Measurements from ENCODE around the gene MLXIP. TPM values are rescaled to one million over a fixed set of nuclear protein-coding genes. Genes with fewer than 3 reads are reported as not detected.
A peak's percentile ranks its signal among the peaks of the same experiment; 100 is the strongest.

MLXIP gene
- total RNA-seq, 1 experiment from 2014 or later: 32.4 TPM

DNA sequence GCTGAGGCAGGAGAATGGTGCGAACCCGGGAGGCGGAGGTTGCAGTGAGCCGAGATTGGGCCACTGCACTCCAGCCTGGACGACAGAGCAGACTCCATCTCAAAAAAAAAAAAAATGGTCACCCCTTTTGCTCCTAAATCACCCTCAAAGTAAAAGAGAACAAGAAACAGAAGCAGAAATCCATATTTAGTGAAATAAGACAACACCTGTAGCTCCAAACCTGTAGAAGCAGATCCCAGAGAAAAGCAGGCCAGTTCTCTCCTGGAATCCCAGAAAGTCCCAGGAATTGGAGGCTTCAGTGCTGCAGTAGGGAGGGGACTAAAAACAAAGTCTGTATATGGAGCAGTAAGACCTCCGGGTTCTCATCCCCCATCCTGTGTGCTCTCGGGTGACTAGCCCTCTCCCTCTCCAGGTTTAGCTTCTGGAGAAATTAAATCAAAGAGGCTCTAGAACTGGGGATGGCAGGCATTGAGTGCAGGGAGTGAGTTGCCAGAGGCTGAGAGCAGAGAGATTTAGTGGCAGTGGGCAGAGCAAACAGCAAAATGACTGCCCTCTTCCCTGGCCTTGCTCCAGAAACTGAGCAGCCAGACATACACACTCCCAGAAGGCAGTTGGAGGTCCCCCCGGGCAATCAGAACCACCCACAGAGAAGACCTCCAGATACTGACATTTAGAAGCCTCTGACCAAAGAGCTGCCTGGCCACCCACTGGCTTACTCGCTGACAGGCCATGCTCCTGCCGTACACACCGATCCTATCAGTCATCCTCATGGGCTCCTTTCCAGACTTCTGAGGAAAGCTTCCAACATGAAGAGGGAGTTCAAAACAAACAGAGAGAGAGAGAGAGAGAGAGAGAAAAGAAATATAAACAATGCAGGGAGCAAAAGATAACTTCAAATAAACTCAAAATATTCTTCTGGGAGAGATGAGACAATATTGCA is 6.3 kb upstream of the MLXIP start:
- peaks cover 14 to 26% (median 23%) of the 10 kb centered on the region in 3 experiments for H3K36me3 Mint-ChIP-seq (ENCODE audit: insufficient read depth in 1 of 3, low read depth in 3 of 3)
- Histone ChIP-seq H3K23me2 (ENCODE audit: insufficient read length, low read depth, low read length, poor library complexity, severe bottlenecking) (peaks cover 3% of the 10 kb centered on the region), H4K5ac (ENCODE audit: insufficient read length, low read depth, low read length) (no peak overlapping the region), H3K79me2 (ENCODE audit: insufficient read depth, low read length) (no peaks in the 10 kb centered on the region), H3K18ac (ENCODE audit: insufficient read length, low read depth, low read length) (no peak overlapping the region), H3K27me3 (ENCODE audit: insufficient read depth, low read length) (no peaks in the 10 kb centered on the region), H4K8ac (replicated peaks; ENCODE audit: insufficient read length, low read depth, low read length) (no peak overlapping the region), H3K4ac (ENCODE audit: low read depth, low read length) (no peak overlapping the region), H3K9ac (ENCODE audit: extremely low read depth, insufficient read length, low read length) (no peak overlapping the region), H2BK20ac (ENCODE audit: low read depth, low read length, poor library complexity, severe bottlenecking) (no peak overlapping the region), H3K56ac (ENCODE audit: insufficient read length, low read depth, low read length) (no peak overlapping the region), H2BK120ac (ENCODE audit: low read depth, low read length, poor library complexity, severe bottlenecking) (no peak overlapping the region), H3K27ac (ENCODE audit: insufficient read length, low read depth, low read length) (no peak overlapping the region), H3K14ac (ENCODE audit: insufficient read depth, low read length) (no peak overlapping the region), H3K9me3 (ENCODE audit: control insufficient read depth, low read depth, low read length) (no peaks in the 10 kb centered on the region), H3T11ph (ENCODE audit: low read length) (no peak overlapping the region), H2AFZ (ENCODE audit: low read length) (no peak overlapping the region), H4K91ac (ENCODE audit: insufficient read length, low read depth, low read length) (no peak overlapping the region), H3K23ac (ENCODE audit: insufficient read length, low read depth, low read length) (no peak overlapping the region), H2AK5ac (ENCODE audit: insufficient read length, low read length) (no peak overlapping the region), H3K79me1 (ENCODE audit: insufficient read depth, low read depth, low read length, poor library complexity, severe bottlenecking) (no peaks in the 10 kb centered on the region), H2BK15ac (ENCODE audit: low read depth, low read length) (no peak overlapping the region), H2BK12ac (ENCODE audit: insufficient read length, low read depth, low read length) (no peak overlapping the region), H4K20me1 (ENCODE audit: control insufficient read depth, insufficient read depth, insufficient read length) (no peaks in the 10 kb centered on the region), H3K4me2 (ENCODE audit: insufficient read depth, insufficient read length, low read length) (no peak overlapping the region), H3K4me1 (ENCODE audit: insufficient read depth, low read length) (no peaks in the 10 kb centered on the region), H2BK5ac (ENCODE audit: insufficient read length, low read length) (no peak overlapping the region)
- H3K4me3 Mint-ChIP-seq: no peak overlapping the region
- no peaks in the 10 kb centered on the region for H3K9me3 Mint-ChIP-seq
- H3K4me1 Mint-ChIP-seq: peaks cover 2 to 8% of the 10 kb centered on the region in 2 experiments; a peak in 2 of 4 replicates
- DNase-seq: no peak
- H3K27me3 Mint-ChIP-seq (ENCODE audit: low read depth): peaks cover 10% of the 10 kb centered on the region
- TF ChIP-seq, protein P1, sequence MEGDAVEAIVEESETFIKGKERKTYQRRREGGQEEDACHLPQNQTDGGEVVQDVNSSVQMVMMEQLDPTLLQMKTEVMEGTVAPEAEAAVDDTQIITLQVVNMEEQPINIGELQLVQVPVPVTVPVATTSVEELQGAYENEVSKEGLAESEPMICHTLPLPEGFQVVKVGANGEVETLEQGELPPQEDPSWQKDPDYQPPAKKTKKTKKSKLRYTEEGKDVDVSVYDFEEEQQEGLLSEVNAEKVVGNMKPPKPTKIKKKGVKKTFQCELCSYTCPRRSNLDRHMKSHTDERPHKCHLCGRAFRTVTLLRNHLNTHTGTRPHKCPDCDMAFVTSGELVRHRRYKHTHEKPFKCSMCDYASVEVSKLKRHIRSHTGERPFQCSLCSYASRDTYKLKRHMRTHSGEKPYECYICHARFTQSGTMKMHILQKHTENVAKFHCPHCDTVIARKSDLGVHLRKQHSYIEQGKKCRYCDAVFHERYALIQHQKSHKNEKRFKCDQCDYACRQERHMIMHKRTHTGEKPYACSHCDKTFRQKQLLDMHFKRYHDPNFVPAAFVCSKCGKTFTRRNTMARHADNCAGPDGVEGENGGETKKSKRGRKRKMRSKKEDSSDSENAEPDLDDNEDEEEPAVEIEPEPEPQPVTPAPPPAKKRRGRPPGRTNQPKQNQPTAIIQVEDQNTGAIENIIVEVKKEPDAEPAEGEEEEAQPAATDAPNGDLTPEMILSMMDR (conservative IDR thresholded peaks at IDR 0.05): no peak
- no CpG with 5 or more reads among the region's 11 CpGs for WGBS (ENCODE audit: extremely low coverage, insufficient read length, low lambda C conversion rate)
- peak overlapping the region in 2 of 3 experiments; percentile 12 to 90; a peak in 2 of 7 replicates for H3K27ac Mint-ChIP-seq

All from H9 (cell line).